HL-60 (cell line): ENCODE results near the gene GPR137.
A peak's percentile ranks its signal among the peaks of the same experiment; 100 is the strongest.

Experiments used
- CTCF ChIP-seq: IDR thresholded peaks from one replicate; pipeline ENCODE4 v1.5.1; 2011; ENCODE audit warnings: low read length, control low read depth, inconsistent platforms; ENCODE audit not compliant: insufficient read depth
- POLR2AphosphoS5 ChIP-seq: IDR thresholded peaks from 2 replicates; pipeline ENCODE4 v1.6.1; 2012; ENCODE audit warnings: low read depth

GRCh38 chr11:64245401-64245796 lies 40.2 kb upstream of the GPR137 start:
- TF ChIP-seq CTCF (no peak), POLR2AphosphoS5 (peak; percentile 43; the same call in 1 of the 2 replicates)
